Liver (tissue), 9 donors: ENCODE data around the gene PTPRH. TPM values are rescaled to one million over a fixed set of nuclear protein-coding genes. Genes with fewer than 3 reads are reported as not detected.
"Not testable (repeated sequence)": the region's sequence is repeated elsewhere in the genome, so short reads cannot be mapped to it uniquely, and the experiment has no call there.

Experiments used
- DNase-seq: peaks from one replicate; pipeline ENCODE4 v3.0.0-alpha.2; 2017; ENCODE audit warnings: low spot score
- H3K27ac ChIP-seq, 2 donors: one replicate each; pipeline ENCODE4 v1.7.0; 2013; ENCODE audit warnings: inconsistent platforms in 2 of 2, low read length in 2 of 2, control low read depth in 1 of 2, low read depth in 1 of 2, mild to moderate bottlenecking in 1 of 2
- H3K27me3 ChIP-seq, 4 donors: one replicate each; pipeline versions ENCODE4 v1.6.1 to v1.7.0; 2013; ENCODE audit warnings: low read length in 3 of 4, inconsistent platforms in 1 of 4, mild to moderate bottlenecking in 1 of 4, moderate library complexity in 1 of 4; ENCODE audit not compliant: control insufficient read depth in 4 of 4, insufficient read depth in 4 of 4
- H3K36me3 ChIP-seq, 4 donors: one replicate each; pipeline versions ENCODE4 v1.6.1 to v1.7.0; 2013; ENCODE audit warnings: low read length in 3 of 4, mild to moderate bottlenecking in 3 of 4, low read depth in 1 of 4, moderate library complexity in 1 of 4; ENCODE audit not compliant: control insufficient read depth in 4 of 4, insufficient read depth in 3 of 4
- H3K4me1 ChIP-seq, 4 donors: one replicate each; pipeline versions ENCODE4 v1.6.1 to v1.7.0; 2013; ENCODE audit warnings: low read length in 3 of 4, mild to moderate bottlenecking in 3 of 4, moderate library complexity in 1 of 4; ENCODE audit not compliant: control insufficient read depth in 4 of 4, insufficient read depth in 4 of 4
- H3K4me3 ChIP-seq, 3 donors: one replicate each; pipeline versions ENCODE4 v1.6.1 to v1.7.0; 2013; ENCODE audit warnings: low read length in 3 of 3, control low read depth in 1 of 3, low read depth in 1 of 3, mild to moderate bottlenecking in 1 of 3
- H3K9ac ChIP-seq, 2 donors: one replicate each; pipeline ENCODE4 v1.7.0; 2013; ENCODE audit warnings: low read length in 2 of 2, mild to moderate bottlenecking in 2 of 2, moderate library complexity in 2 of 2, control low read depth in 1 of 2, low read depth in 1 of 2
- H3K9me3 ChIP-seq, 4 donors: one replicate each; pipeline versions ENCODE4 v1.6.1 to v1.7.0; 2013; ENCODE audit warnings: low read length in 3 of 4; ENCODE audit not compliant: control insufficient read depth in 4 of 4
- CTCF ChIP-seq: fragments of 150-350 bp; IDR thresholded peaks from 2 replicates; pipeline ENCODE4 v1.5.1; 2017; ENCODE audit warnings: improper control_type of control experiment, low read depth, low read length; ENCODE audit not compliant: missing input control
- EGR1 ChIP-seq, 2 donors: IDR thresholded peaks; 2 replicates each; pipeline ENCODE4 v1.6.1; 2016 to 2018; ENCODE audit warnings: antibody characterized with exemption in 2 of 2, low read depth in 2 of 2
- FOXA1 ChIP-seq: IDR thresholded peaks from 2 replicates; pipeline ENCODE4 v1.6.1; 2016; ENCODE audit warnings: antibody characterized with exemption
- FOXA2 ChIP-seq: IDR thresholded peaks from 2 replicates; pipeline ENCODE4 v1.6.1; 2016; ENCODE audit warnings: antibody characterized with exemption
- GABPA ChIP-seq, 2 donors: IDR thresholded peaks in 1 of 2; conservative IDR thresholded peaks in 1 of 2; 2 replicates each; pipeline ENCODE4 v1.6.1; 2016; ENCODE audit warnings: antibody characterized with exemption in 2 of 2, mild to moderate bottlenecking in 1 of 2, moderate library complexity in 1 of 2
- HNF4A ChIP-seq, 2 donors: conservative IDR thresholded peaks; 2 replicates each; pipeline ENCODE4 v1.6.1; 2016; ENCODE audit warnings: antibody characterized with exemption in 2 of 2, mild to moderate bottlenecking in 2 of 2
- HNF4G ChIP-seq: IDR thresholded peaks from 2 replicates; pipeline ENCODE4 v1.6.1; 2016; ENCODE audit warnings: antibody characterized with exemption
- JUND ChIP-seq, 2 donors: IDR thresholded peaks; 2 replicates each; pipeline ENCODE4 v1.6.1; 2016; ENCODE audit warnings: antibody characterized with exemption in 2 of 2
- MAX ChIP-seq: IDR thresholded peaks from 2 replicates; pipeline ENCODE4 v1.6.1; 2016; ENCODE audit warnings: antibody characterized with exemption
- NR2F2 ChIP-seq: IDR thresholded peaks from 2 replicates; pipeline ENCODE4 v1.6.1; 2016; ENCODE audit warnings: antibody characterized with exemption
- RAD21 ChIP-seq, 2 donors: IDR thresholded peaks; 2 replicates each; pipeline ENCODE4 v1.6.1; 2016; ENCODE audit warnings: antibody characterized with exemption in 2 of 2, mild to moderate bottlenecking in 2 of 2
- RXRA ChIP-seq, 2 donors: IDR thresholded peaks; 2 replicates each; pipeline ENCODE4 v1.6.1; 2017 to 2018; ENCODE audit warnings: antibody characterized with exemption in 2 of 2, mild to moderate bottlenecking in 1 of 2
- SP1 ChIP-seq: IDR thresholded peaks from 2 replicates; pipeline ENCODE4 v1.6.1; 2018; ENCODE audit warnings: antibody characterized with exemption, mild to moderate bottlenecking
- TAF1 ChIP-seq: conservative IDR thresholded peaks from 2 replicates; pipeline ENCODE4 v1.6.1; 2016; ENCODE audit warnings: antibody characterized with exemption, mild to moderate bottlenecking
- YY1 ChIP-seq: IDR thresholded peaks from 2 replicates; pipeline ENCODE4 v1.6.1; 2016; ENCODE audit warnings: antibody characterized with exemption, mild to moderate bottlenecking
- WGBS: extraction: QIAGEN DNeasy Blood & Tissue Kit; methylation state at CpG from one replicate; pipeline ENCODE4 v1.1.7; 2013; 5-methylcytosine and 5-hydroxymethylcytosine counted together
- polyA plus RNA-seq, 2 donors: library from polyadenylated mRNA; stranded (reverse) in 1 of 2; unstranded in 1 of 2; fragments of 200-250 nt in 1 of 2; fragments of >200 nt in 1 of 2; fragmentation: Nextera tagmentation in 1 of 2; extraction: Ambion mirVana in 1 of 2; gene quantifications; one replicate each; pipeline versions ENCODE4 v1.2.1 to v1.2.3, GENCODE V29; 2013 to 2015
- total RNA-seq, 2 donors: library from RNA; depleted of rRNA; stranded (reverse); fragments of >200 nt; gene quantifications; one replicate each; pipeline ENCODE4 v1.2.3, GENCODE V29; 2014
- TF ChIP-seq, protein P1 (sequence below): IDR thresholded peaks from 2 replicates; pipeline ENCODE4 v1.6.1; 2016; ENCODE audit warnings: antibody characterized with exemption
- donor health status: healthy.
- donor health status: healthy.
- donor health status: healthy.
- donor health status: healthy.
- donor health status: healthy.

PTPRH gene
- total and polyA plus RNA-seq, 4 donors: 3.1 to 20.4 (median 11.4) TPM

DNA sequence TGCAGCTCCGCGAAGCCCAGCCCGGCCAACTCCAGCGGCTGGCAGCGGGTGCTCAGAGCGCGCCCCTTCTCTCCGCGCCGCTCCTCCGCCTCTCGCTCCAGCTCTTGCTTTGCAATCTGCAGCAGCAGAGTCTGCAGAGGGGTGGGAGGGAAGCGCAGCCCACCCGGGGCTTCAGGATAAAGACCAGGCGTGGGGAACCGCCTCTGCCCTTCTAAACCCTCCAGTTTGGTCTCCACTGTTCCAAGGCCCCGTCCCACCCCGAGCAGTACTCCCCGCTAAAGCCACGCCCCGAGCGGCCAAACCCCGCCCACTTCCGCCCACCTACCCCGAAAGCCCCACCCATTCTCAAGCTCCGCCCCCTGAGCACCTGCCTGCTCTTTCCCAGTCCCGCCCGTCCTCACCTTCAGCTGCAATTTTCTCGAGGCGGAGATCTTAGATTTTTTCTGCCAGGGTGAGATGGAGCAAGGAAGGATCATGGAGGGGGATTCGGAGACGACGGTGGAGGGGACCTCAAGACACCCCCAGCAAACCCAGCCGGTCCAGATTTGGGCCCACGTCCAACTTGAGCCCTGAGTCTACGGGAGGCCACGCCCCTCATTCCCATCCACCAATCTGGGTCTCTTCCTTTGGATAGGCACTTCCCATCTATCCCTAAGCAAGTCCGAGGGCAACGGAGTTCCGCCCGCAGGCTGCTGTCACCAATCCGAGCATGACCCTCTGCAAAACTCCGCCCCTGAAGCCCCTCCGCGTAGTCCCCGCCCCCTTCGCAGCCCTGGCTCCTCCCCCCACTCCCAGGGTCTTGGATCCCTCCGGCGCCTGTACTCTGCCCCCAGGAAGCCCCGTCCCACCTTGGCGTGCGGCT lies 52.9 kb downstream of the PTPRH start:
- 17% methylated on average over 52 of the region's 52 CpGs for whole genome bisulfite sequencing
- H3K9me3 ChIP-seq: no peaks in the 10 kb centered on the region
- H3K4me1 ChIP-seq: no peaks in the 10 kb centered on the region
- DNase-seq: peak; percentile 60
- no peak overlapping the region for H3K4me3 ChIP-seq
- H3K27ac ChIP-seq: no peak overlapping the region
- no peak for TF ChIP-seq RXRA (IDR thresholded peaks at IDR 0.05)
- no peak for TF ChIP-seq GABPA (IDR thresholded peaks at IDR 0.05 in 1 of 2, conservative IDR thresholded peaks at IDR 0.05 in 1 of 2)
- no peak for TF ChIP-seq SP1
- TF ChIP-seq FOXA2: no peak
- no peak for TF ChIP-seq HNF4A (conservative IDR thresholded peaks at IDR 0.05)
- TF ChIP-seq RAD21 (IDR thresholded peaks at IDR 0.05): no peak
- TF ChIP-seq MAX: no peak
- TF ChIP-seq, protein P1, sequence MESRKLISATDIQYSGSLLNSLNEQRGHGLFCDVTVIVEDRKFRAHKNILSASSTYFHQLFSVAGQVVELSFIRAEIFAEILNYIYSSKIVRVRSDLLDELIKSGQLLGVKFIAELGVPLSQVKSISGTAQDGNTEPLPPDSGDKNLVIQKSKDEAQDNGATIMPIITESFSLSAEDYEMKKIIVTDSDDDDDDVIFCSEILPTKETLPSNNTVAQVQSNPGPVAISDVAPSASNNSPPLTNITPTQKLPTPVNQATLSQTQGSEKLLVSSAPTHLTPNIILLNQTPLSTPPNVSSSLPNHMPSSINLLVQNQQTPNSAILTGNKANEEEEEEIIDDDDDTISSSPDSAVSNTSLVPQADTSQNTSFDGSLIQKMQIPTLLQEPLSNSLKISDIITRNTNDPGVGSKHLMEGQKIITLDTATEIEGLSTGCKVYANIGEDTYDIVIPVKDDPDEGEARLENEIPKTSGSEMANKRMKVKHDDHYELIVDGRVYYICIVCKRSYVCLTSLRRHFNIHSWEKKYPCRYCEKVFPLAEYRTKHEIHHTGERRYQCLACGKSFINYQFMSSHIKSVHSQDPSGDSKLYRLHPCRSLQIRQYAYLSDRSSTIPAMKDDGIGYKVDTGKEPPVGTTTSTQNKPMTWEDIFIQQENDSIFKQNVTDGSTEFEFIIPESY: no peak
- TF ChIP-seq EGR1 (IDR thresholded peaks at IDR 0.05; ENCODE audit: low read depth in 2 of 2): no peak
- no peak for TF ChIP-seq FOXA1
- no peak for TF ChIP-seq NR2F2
- TF ChIP-seq HNF4G: no peak
- TF ChIP-seq CTCF: no peak
- no peaks in the 10 kb centered on the region for H3K36me3 ChIP-seq
- H3K9ac ChIP-seq: no peak overlapping the region
- peaks cover 0 to 4% (median 0%) of the 10 kb centered on the region in 4 donors for H3K27me3 ChIP-seq

DNA sequence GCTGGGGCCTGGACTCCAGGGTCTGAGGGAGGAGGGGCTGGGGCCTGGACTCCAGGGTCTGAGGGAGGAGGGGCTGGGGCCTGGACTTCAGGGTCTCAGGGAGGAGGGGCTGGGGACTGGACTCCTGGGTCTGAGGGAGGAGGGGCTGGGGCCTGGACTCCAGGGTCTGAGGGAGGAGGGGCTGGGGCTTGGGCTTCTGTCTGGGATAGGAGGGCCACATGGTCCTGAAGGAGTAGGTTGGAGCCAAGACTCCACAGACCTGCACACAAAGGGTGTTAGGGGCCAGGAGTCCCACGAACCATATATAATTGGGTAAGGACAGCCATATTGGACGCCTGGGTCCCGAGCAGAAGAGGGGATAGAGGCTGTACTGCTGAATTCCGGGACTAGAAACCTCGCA lies 53.5 kb downstream of the PTPRH start:
- not testable (repeated sequence) for DNase-seq, H3K9me3 ChIP-seq, H3K27ac ChIP-seq, H3K9ac ChIP-seq, H3K27me3 ChIP-seq, H3K36me3 ChIP-seq, H3K4me3 ChIP-seq, H3K4me1 ChIP-seq
- 18% methylated on average over 5 of the region's 5 CpGs for WGBS

- H3K27me3 ChIP-seq: peaks cover 0 to 4% (median 1%) of the 10 kb centered on the region in 4 donors
- DNase-seq: no peak
- H3K36me3 ChIP-seq: no peaks in the 10 kb centered on the region
- H3K9ac ChIP-seq: no peak overlapping the region
- no peak overlapping the region for H3K4me3 ChIP-seq
- TF ChIP-seq EGR1 (IDR thresholded peaks at IDR 0.05; ENCODE audit: low read depth in 2 of 2) (no peak), RXRA (IDR thresholded peaks at IDR 0.05) (no peak), RAD21 (IDR thresholded peaks at IDR 0.05) (no peak), SP1 (no peak), JUND (IDR thresholded peaks at IDR 0.05) (no peak), NR2F2 (no peak), HNF4G (no peak), TAF1 (no peak), GABPA (IDR thresholded peaks at IDR 0.05 in 1 of 2, conservative IDR thresholded peaks at IDR 0.05 in 1 of 2) (no peak), FOXA1 (no peak), YY1 (no peak), MAX (no peak), FOXA2 (no peak)
- no peaks in the 10 kb centered on the region for H3K9me3 ChIP-seq
- 79% methylated on average over 12 of the region's 12 CpGs for WGBS
- H3K4me1 ChIP-seq: no peaks in the 10 kb centered on the region
- H3K27ac ChIP-seq: no peak overlapping the region
Observed at GRCh38 chr19:55153652-55154264, 55.5 kb downstream of the PTPRH start.
